Breast epithelium (tissue), 4 donors: ENCODE results near the gene ASF1B. TPM values are rescaled to one million over a fixed set of nuclear protein-coding genes. Genes with fewer than 3 reads are reported as not detected.
"Not testable (repeated sequence)": the region's sequence is repeated elsewhere in the genome, so short reads cannot be mapped to it uniquely, and the experiment has no call there.

Experiments used
- DNase-seq, 2 donors: peaks; one replicate each; pipeline ENCODE4 v3.0.0-alpha.2; 2019; ENCODE audit warnings: low spot score in 2 of 2
- H3K27ac ChIP-seq, 2 donors: fragments of 200-600 bp; sonication (generic) in 1 of 2; one replicate each; pipeline ENCODE4 v1.5.1; 2016 to 2019; ENCODE audit warnings: mild to moderate bottlenecking in 1 of 2
- H3K27me3 ChIP-seq, 2 donors: fragments of 200-600 bp; sonication (generic) in 1 of 2; one replicate each; pipeline versions ENCODE4 v1.5.1 to v1.6.0; 2017 to 2019; ENCODE audit warnings: control low read depth in 1 of 2, mild to moderate bottlenecking in 1 of 2
- H3K36me3 ChIP-seq: fragments of 200-600 bp; one replicate; pipeline ENCODE4 v1.5.1; 2019
- H3K4me1 ChIP-seq, 2 donors: fragments of 200-600 bp; sonication (generic); one replicate each; pipeline ENCODE4 v1.5.1; 2016 to 2019; ENCODE audit warnings: control low read depth in 1 of 2
- H3K4me3 ChIP-seq, 3 donors: fragments of 200-600 bp; sonication (generic); 1 replicate in 2 of 3; 2 replicates in 1 of 3; pipeline ENCODE4 v1.5.1; 2016 to 2019; ENCODE audit warnings: mild to moderate bottlenecking in 3 of 3, moderate library complexity in 2 of 3
- H3K9me3 ChIP-seq, 2 donors: fragments of 200-600 bp; sonication (generic) in 1 of 2; one replicate each; pipeline ENCODE4 v1.5.1; 2016 to 2019; ENCODE audit warnings: control low read depth in 1 of 2
- POLR2A ChIP-seq: fragments of 450-650 bp; IDR thresholded peaks from one replicate; pipeline ENCODE4 v1.6.1; 2016; ENCODE audit warnings: antibody characterized with exemption, mild to moderate bottlenecking, moderate library complexity
- POLR2AphosphoS5 ChIP-seq, 3 donors: sonication (generic); formaldehyde crosslinking; IDR thresholded peaks; one replicate each; pipeline ENCODE4 v1.6.1; 2017; ENCODE audit warnings: antibody characterized with exemption in 3 of 3
- intact Hi-C: fragments of 100-400 bp; cut with DNase I; formaldehyde crosslinking; loops from one replicate; pipeline ENCODE4 v1.15.1; 2023; ENCODE audit warnings: low total_unique reads
- total RNA-seq, 3 donors: library from RNA; depleted of rRNA; stranded (reverse); fragments of >200 nt; gene quantifications; one replicate each; pipeline ENCODE4 v1.1.0, GENCODE V29; 2016
- TF ChIP-seq, protein P1 (sequence below), 3 donors: fragments of 450-650 bp; IDR thresholded peaks; one replicate each; pipeline ENCODE4 v1.5.1; 2016 to 2017; ENCODE audit warnings: antibody characterized with exemption in 3 of 3, mild to moderate bottlenecking in 3 of 3, moderate library complexity in 3 of 3

The ASF1B gene
- 1 to 10 TPM in 2 of 3 donors, under 1 TPM in 1; 0.66 to 1.6 (median 1.2) TPM for total RNA-seq

- H3K27me3 ChIP-seq = no peaks in the 10 kb centered on the region
- peaks cover 0 to 4% of the 10 kb centered on the region in 2 donors for H3K4me1 ChIP-seq
- DNase-seq = peak; percentile 99
- TF ChIP-seq POLR2A (peak; percentile 33), POLR2AphosphoS5 (IDR thresholded peaks at IDR 0.05) (peak in 2 of 3 donors; percentile 80 to 91)
- TF ChIP-seq, protein P1, sequence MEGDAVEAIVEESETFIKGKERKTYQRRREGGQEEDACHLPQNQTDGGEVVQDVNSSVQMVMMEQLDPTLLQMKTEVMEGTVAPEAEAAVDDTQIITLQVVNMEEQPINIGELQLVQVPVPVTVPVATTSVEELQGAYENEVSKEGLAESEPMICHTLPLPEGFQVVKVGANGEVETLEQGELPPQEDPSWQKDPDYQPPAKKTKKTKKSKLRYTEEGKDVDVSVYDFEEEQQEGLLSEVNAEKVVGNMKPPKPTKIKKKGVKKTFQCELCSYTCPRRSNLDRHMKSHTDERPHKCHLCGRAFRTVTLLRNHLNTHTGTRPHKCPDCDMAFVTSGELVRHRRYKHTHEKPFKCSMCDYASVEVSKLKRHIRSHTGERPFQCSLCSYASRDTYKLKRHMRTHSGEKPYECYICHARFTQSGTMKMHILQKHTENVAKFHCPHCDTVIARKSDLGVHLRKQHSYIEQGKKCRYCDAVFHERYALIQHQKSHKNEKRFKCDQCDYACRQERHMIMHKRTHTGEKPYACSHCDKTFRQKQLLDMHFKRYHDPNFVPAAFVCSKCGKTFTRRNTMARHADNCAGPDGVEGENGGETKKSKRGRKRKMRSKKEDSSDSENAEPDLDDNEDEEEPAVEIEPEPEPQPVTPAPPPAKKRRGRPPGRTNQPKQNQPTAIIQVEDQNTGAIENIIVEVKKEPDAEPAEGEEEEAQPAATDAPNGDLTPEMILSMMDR (IDR thresholded peaks at IDR 0.05) = peak; percentile 79 to 96 (median 85)
- peak within 1 kb of the TSS; percentile 58 to 79 (median 76) for H3K4me3 ChIP-seq
- intact Hi-C loops = no loop called here
- no peaks in the 10 kb centered on the region for H3K36me3 ChIP-seq
- H3K9me3 ChIP-seq = no peaks in the 10 kb centered on the region
- peak within 1 kb of the TSS; percentile 97 to 98 for H3K27ac ChIP-seq
Measured at GRCh38 chr19:14136509-14137281, at the start of gene ASF1B. Gene ASF1B (minus strand): TSS chr19:14136589. CDS start chr19:14136456, 133 bp downstream.

DNA sequence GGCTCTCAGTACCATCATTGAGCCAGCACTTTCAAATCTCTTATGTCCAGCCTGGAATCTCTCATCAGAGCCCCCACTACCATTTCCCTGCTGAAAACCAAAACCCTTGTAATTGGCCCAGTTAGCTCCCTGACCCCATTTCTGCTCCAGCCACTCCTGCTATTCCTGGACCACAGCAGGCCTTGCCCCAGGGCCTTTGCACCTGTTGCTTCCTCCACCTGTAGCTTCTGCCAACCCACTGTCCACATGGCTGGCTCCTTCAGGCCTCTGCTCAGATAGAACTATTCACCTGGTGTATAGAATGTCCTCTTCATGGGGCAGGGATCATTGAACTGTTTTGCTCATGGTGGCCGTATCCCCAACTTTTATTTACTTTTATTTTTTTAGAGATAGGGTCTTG is 49.3 kb upstream of the ASF1B start:
- H3K27ac ChIP-seq, H3K4me3 ChIP-seq, H3K4me1 ChIP-seq, DNase-seq, intact Hi-C loops, H3K9me3 ChIP-seq, H3K27me3 ChIP-seq, H3K36me3 ChIP-seq: not testable (repeated sequence)

GRCh38 chr19:14185158-14185557 is 48.8 kb upstream of the ASF1B start:
- DNase-seq = no peak
- intact Hi-C loops = no loop called here
- H3K27me3 ChIP-seq = no peaks in the 10 kb centered on the region

DNA sequence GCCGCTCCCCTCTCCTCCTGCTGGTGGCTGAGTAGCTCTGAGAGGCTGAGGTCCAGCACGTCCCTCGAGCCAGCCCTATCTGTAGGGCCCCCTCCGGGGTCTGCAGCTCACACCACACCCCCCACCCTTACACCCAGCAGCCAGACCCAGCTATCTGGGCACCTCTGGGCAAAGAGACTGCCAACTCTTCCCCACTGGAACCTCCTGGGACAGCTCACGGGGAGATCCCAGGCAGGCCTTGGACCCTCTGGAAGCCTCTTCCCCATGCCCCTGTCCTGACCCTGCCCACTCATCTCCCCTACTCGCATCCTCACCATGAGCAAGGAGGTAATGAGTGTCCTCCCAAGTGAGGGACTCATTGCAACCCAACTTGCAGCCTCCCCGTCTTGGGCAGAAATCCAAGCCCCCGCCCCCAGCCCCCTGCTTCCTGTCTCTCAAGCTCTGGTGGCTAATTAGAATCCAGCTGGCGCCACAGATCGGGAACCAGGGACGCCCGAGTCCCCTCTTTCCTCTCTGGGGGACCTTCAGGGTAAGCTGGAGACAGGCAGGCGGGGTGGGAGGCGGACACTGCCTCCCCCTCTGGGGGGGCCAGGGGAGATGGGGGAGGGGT is 47.5 kb upstream of the ASF1B start:
- Histone ChIP-seq H3K4me3 (no peak overlapping the region), H3K27me3 (no peaks in the 10 kb centered on the region), H3K27ac (no peak overlapping the region), H3K9me3 (no peaks in the 10 kb centered on the region), H3K4me1 (no peaks in the 10 kb centered on the region), H3K36me3 (no peaks in the 10 kb centered on the region)
- TF ChIP-seq, protein P1 (IDR thresholded peaks at IDR 0.05) = no peak
- TF ChIP-seq POLR2A (no peak), POLR2AphosphoS5 (IDR thresholded peaks at IDR 0.05) (no peak)
- no peak for DNase-seq
- intact Hi-C loops = no loop called here

More at GRCh38 chr19:14185158-14185557, 48.8 kb upstream of the ASF1B start:
- Histone ChIP-seq H3K9me3 (no peaks in the 10 kb centered on the region), H3K4me3 (no peak overlapping the region), H3K36me3 (no peaks in the 10 kb centered on the region), H3K4me1 (no peaks in the 10 kb centered on the region), H3K27ac (no peak overlapping the region)
- TF ChIP-seq, protein P1 (IDR thresholded peaks at IDR 0.05) = no peak
- TF ChIP-seq POLR2AphosphoS5 (IDR thresholded peaks at IDR 0.05) (no peak), POLR2A (no peak)

DNA sequence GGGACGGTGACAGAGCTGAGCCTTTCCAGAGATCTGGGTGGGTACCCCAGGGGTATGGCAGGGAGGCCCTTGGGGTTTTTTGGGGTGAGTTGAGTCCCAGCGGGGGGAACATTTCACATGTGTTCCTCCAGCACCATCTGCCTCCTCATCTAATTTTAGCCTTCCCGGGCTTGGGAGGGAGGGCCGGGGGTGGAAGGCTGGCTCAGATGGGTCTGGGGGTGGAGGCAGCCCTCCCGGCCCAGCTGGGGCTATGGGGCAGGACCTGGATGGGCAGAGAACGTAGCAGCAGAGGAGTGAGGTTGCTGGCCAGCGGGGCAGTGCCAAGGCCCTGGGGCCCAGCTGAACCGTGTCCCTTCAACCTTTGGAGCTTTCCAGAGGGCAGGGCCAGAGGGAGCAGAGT is 46.1 kb upstream of the ASF1B start:
- H3K27ac ChIP-seq = peak overlapping the region in 1 of 2 donors; percentile 55
- no peaks in the 10 kb centered on the region for H3K36me3 ChIP-seq
- no peaks in the 10 kb centered on the region for H3K27me3 ChIP-seq
- TF ChIP-seq POLR2AphosphoS5 (IDR thresholded peaks at IDR 0.05) (no peak), POLR2A (no peak)
- TF ChIP-seq, protein P1 (IDR thresholded peaks at IDR 0.05) = no peak
- H3K4me3 ChIP-seq = no peak overlapping the region
- intact Hi-C loops = no loop called here
- DNase-seq = no peak
- H3K9me3 ChIP-seq = no peaks in the 10 kb centered on the region
- no peaks in the 10 kb centered on the region for H3K4me1 ChIP-seq
